Measurements from ENCODE around the gene ASIC1.

The ASIC1 gene

GRCh38 chr12:50066402-50066801 is 9.0 kb downstream of the ASIC1 start:
- no peaks in the 10 kb centered on the region for H3K36me3 ChIP-seq (ENCODE audit: control insufficient read depth, insufficient read depth, low read length)
- H3K27me3 ChIP-seq (ENCODE audit: control insufficient read depth, insufficient read depth, low read length) = no peaks in the 10 kb centered on the region
- H3K9me3 ChIP-seq (ENCODE audit: control insufficient read depth, low read length) = no peaks in the 10 kb centered on the region
- no peak overlapping the region for H3K4me3 ChIP-seq (ENCODE audit: low read depth, low read length)
- H3K9ac ChIP-seq = no peak overlapping the region
- no peak for TF ChIP-seq CTCF (IDR thresholded peaks at IDR 0.05)
- H3K4me1 ChIP-seq = no peaks in the 10 kb centered on the region
- no peak overlapping the region for H2AFZ ChIP-seq
- no peaks in the 10 kb centered on the region for H3K79me2 ChIP-seq
- no peak overlapping the region for H3K27ac ChIP-seq
- H3K4me2 ChIP-seq (ENCODE audit: low read length) = no peak overlapping the region

- Histone ChIP-seq H3K79me2 (no peaks in the 10 kb centered on the region), H3K9ac (no peak overlapping the region), H3K4me3 (ENCODE audit: low read depth, low read length) (no peak overlapping the region), H3K27me3 (ENCODE audit: control insufficient read depth, insufficient read depth, low read length) (no peaks in the 10 kb centered on the region), H3K4me1 (no peaks in the 10 kb centered on the region), H3K9me3 (ENCODE audit: control insufficient read depth, low read length) (no peaks in the 10 kb centered on the region), H3K36me3 (ENCODE audit: control insufficient read depth, insufficient read depth, low read length) (no peaks in the 10 kb centered on the region), H2AFZ (no peak overlapping the region), H3K4me2 (ENCODE audit: low read length) (no peak overlapping the region), H3K27ac (no peak overlapping the region)
- no peak for TF ChIP-seq CTCF (IDR thresholded peaks at IDR 0.05)
These were observed 11.7 kb downstream of the ASIC1 start for GRCh38 chr12:50069069-50069468.

- no peaks in the 10 kb centered on the region for H3K36me3 ChIP-seq (ENCODE audit: control insufficient read depth, insufficient read depth, low read length)
- TF ChIP-seq CTCF (IDR thresholded peaks at IDR 0.05) = no peak
- H3K27ac ChIP-seq = no peak overlapping the region
- no peaks in the 10 kb centered on the region for H3K4me1 ChIP-seq
- no peak overlapping the region for H3K9ac ChIP-seq
- H3K79me2 ChIP-seq = no peaks in the 10 kb centered on the region
- H3K27me3 ChIP-seq (ENCODE audit: control insufficient read depth, insufficient read depth, low read length) = no peaks in the 10 kb centered on the region
- no peak overlapping the region for H3K4me3 ChIP-seq (ENCODE audit: low read depth, low read length)
- H3K9me3 ChIP-seq (ENCODE audit: control insufficient read depth, low read length) = no peaks in the 10 kb centered on the region
- no peak overlapping the region for H3K4me2 ChIP-seq (ENCODE audit: low read length)
- no peak overlapping the region for H2AFZ ChIP-seq
These were observed 12.1 kb downstream of the ASIC1 start for GRCh38 chr12:50069539-50069938.

- Histone ChIP-seq H3K4me1 (peaks cover 6% of the 10 kb centered on the region), H2AFZ (peak overlapping the region; percentile 30), H3K4me3 (ENCODE audit: low read depth, low read length) (no peak overlapping the region), H3K36me3 (ENCODE audit: control insufficient read depth, insufficient read depth, low read length) (no peaks in the 10 kb centered on the region), H3K9me3 (ENCODE audit: control insufficient read depth, low read length) (no peaks in the 10 kb centered on the region), H3K27ac (no peak overlapping the region), H3K4me2 (ENCODE audit: low read length) (no peak overlapping the region), H3K27me3 (ENCODE audit: control insufficient read depth, insufficient read depth, low read length) (no peaks in the 10 kb centered on the region), H3K9ac (no peak overlapping the region), H3K79me2 (no peaks in the 10 kb centered on the region)
- peak; percentile 94 for TF ChIP-seq CTCF (IDR thresholded peaks at IDR 0.05)
These were observed 13.1 kb downstream of the ASIC1 start for GRCh38 chr12:50070314-50071060.
